Activated CD8-positive, alpha-beta memory T cell treated with anti-CD3 and anti-CD28 coated beads, Interleukin-2, amount 10 ng/mL, durations not matched to agents 7 days and 5 days (primary cell): Measurements from ENCODE around the gene PDGFB. TPM values are rescaled to one million over a fixed set of nuclear protein-coding genes. Genes with fewer than 3 reads are reported as not detected.

ENCODE experiments used
- ATAC-seq: fragments of 150-1000 bp; cut with Tn5 transposase; one replicate; pipeline ENCODE4 v1.10.0; 2021; ENCODE audit warnings: moderate library complexity
- CTCF ChIA-PET: fragments of 350-600 bp; sonication (Branson Sonifier 250); formaldehyde crosslinking; loops from one replicate; lab custom pipeline; 2021; ENCODE audit warnings: antibody characterized with exemption; lab: Charles Lee
- DNase-seq: peaks from one replicate; pipeline ENCODE4 v3.0.0-alpha.2; 2020
- H3K27ac Mint-ChIP-seq: one replicate; pipeline ENCODE4 v1.8.0; 2021; ENCODE audit warnings: mild to moderate bottlenecking, mixed read lengths
- H3K27me3 Mint-ChIP-seq: one replicate; pipeline ENCODE4 v1.8.0; 2021; ENCODE audit warnings: mixed read lengths
- H3K36me3 Mint-ChIP-seq: one replicate; pipeline ENCODE4 v1.8.0; 2021; ENCODE audit warnings: mild to moderate bottlenecking, mixed read lengths
- H3K4me1 Mint-ChIP-seq: one replicate; pipeline ENCODE4 v1.8.0; 2021; ENCODE audit warnings: mixed read lengths
- H3K4me3 Mint-ChIP-seq: one replicate; pipeline ENCODE4 v1.8.0; 2021; ENCODE audit warnings: mild to moderate bottlenecking, moderate library complexity, mixed read lengths
- H3K9me3 Mint-ChIP-seq: one replicate; pipeline ENCODE4 v1.8.0; 2022; ENCODE audit warnings: low read depth, mixed read lengths
- total RNA-seq, 2 experiments: library from RNA; stranded (reverse); gene quantifications; one replicate each; pipeline ENCODE4 v1.2.3, GENCODE V29; 2021

Gene PDGFB
- total RNA-seq, 2 experiments from 2014 or later = 0.35 TPM; not detected in 1

DNA sequence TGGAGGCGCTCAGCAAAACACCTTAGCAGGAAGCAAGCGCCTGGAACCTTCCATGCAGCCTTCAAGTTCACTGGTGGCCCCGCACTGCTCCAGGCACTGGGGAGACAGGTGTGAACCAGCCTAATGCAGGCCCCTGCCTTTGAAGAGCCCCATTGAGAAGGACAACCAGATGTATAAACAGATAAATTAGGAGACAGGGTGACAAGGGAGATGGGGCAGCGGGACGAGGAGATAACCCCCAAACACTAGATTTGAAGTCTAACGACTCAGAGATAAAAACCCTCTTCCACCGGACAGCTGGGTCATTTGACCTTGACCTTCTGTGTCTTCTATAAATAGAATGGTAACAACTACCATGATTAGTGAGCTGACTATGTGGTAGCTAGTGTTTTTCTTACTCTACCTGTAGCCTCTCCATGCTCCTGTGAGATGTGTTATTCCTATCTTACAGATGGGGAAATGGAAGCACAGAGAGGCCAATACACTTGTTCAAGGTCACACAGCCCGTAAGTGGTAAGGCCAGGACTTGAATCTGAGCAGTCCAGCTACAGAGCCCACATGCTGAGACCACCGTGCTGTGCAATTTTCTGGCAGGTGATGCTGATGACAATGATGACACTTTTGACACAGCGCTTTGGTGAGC is 2.0 kb upstream of the PDGFB start:
- no peak overlapping the region for H3K27ac Mint-ChIP-seq
- no peak for ATAC-seq

GRCh38 chr22:39246217-39246616 is 1.4 kb upstream of the PDGFB start:
- CTCF ChIA-PET = no interaction called here
- H3K4me3 Mint-ChIP-seq = no peak overlapping the region

More for the DNA sequence above, 2.0 kb upstream of the PDGFB start:
- H3K36me3 Mint-ChIP-seq = no peaks in the 10 kb centered on the region
- CTCF ChIA-PET = no interaction called here
- no peak overlapping the region for H3K4me3 Mint-ChIP-seq
- H3K9me3 Mint-ChIP-seq = no peaks in the 10 kb centered on the region
- DNase-seq = no peak
- H3K4me1 Mint-ChIP-seq = peaks cover 6% of the 10 kb centered on the region
- H3K27me3 Mint-ChIP-seq = peaks cover 67% of the 10 kb centered on the region

DNA sequence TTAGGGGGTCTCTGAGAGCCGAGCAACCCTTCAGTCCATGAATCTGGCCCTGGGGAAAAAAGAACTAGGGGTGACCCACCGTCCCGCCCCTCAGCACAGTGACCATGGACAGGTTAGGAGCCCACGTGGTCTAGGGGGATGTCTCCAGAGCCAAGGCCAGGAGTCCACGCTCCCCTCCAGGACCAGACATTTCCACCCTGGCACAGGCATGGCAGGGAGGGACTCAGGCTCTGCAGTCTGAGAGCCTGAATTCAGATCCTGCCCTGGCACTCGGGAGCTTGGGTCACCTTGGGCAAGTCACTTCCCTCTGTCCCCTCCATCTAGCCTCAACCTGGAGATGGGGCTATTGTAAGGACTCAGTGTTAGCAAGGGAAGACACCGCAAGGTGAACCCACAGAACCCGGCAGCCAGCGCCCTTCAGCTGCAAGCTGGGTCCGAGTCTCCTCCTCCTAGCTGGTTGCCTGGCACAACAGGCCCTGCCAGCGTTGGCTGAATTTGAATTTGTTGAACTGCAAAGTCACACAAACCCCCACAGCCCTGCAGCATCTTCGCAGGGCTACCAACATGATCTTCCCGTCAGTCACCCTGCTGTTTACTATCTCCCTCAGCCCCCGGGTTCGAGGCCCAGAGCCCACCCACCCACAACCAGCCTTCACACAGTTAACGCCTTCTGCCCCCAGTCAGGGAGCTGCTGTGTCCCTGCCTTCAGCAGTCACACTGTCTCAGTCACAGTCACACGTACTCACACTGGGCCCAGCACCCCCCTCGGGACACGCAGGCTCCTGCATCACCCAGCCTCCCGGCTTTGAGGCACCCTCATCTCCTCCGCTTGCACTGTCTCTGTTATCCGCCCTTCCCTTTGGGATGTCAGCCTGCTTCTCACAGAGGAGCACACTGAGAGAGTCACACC is 603 bp upstream of the PDGFB start:
- Mint-ChIP-seq H3K4me3 (no peak overlapping the region), H3K27ac (no peak overlapping the region), H3K36me3 (peaks cover 1% of the 10 kb centered on the region), H3K9me3 (no peaks in the 10 kb centered on the region), H3K4me1 (peaks cover 20% of the 10 kb centered on the region), H3K27me3 (peaks cover 72% of the 10 kb centered on the region)
- DNase-seq (no peak), ATAC-seq (no peak)
- CTCF ChIA-PET = interaction anchor here (0.5 to 0.7 kb wide), 2 partner anchors 121 to 157 kb away, joined by 3 read pairs; no protein-coding TSS in a partner anchor

More at GRCh38 chr22:39246217-39246616, 1.4 kb upstream of the PDGFB start:
- DNase-seq = no peak
- peaks cover 67% of the 10 kb centered on the region for H3K27me3 Mint-ChIP-seq
- H3K27ac Mint-ChIP-seq = no peak overlapping the region
- no peak for ATAC-seq
- H3K9me3 Mint-ChIP-seq = no peaks in the 10 kb centered on the region
- peaks cover 1% of the 10 kb centered on the region for H3K36me3 Mint-ChIP-seq
- peaks cover 12% of the 10 kb centered on the region for H3K4me1 Mint-ChIP-seq

DNA sequence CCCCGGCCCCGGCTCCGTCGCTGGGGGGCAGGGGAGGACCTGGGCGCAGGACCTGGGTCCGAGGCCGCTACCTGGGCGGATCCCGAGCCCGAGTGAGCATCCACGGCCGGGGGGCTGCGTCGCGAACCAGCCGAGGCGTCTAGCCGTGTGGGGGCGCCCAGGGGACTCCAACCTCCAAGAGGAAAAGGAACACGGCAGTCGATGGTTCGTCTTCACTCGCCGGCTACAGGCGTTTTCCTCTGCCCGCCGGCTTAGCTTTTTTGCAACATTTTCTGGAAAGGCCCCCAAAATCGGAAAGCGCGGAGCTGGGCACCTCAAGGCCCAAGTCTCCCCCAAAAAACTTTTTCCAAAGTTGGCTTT is 666 bp downstream of the PDGFB start:
- no peak for DNase-seq
- H3K4me1 Mint-ChIP-seq = peaks cover 23% of the 10 kb centered on the region
- H3K4me3 Mint-ChIP-seq = peak overlapping the region; percentile 18
- CTCF ChIA-PET = no interaction called here
- H3K9me3 Mint-ChIP-seq = no peaks in the 10 kb centered on the region
- no peak for ATAC-seq
- H3K27ac Mint-ChIP-seq = no peak overlapping the region
- peaks cover 75% of the 10 kb centered on the region for H3K27me3 Mint-ChIP-seq
- H3K36me3 Mint-ChIP-seq = peaks cover 1% of the 10 kb centered on the region

DNA sequence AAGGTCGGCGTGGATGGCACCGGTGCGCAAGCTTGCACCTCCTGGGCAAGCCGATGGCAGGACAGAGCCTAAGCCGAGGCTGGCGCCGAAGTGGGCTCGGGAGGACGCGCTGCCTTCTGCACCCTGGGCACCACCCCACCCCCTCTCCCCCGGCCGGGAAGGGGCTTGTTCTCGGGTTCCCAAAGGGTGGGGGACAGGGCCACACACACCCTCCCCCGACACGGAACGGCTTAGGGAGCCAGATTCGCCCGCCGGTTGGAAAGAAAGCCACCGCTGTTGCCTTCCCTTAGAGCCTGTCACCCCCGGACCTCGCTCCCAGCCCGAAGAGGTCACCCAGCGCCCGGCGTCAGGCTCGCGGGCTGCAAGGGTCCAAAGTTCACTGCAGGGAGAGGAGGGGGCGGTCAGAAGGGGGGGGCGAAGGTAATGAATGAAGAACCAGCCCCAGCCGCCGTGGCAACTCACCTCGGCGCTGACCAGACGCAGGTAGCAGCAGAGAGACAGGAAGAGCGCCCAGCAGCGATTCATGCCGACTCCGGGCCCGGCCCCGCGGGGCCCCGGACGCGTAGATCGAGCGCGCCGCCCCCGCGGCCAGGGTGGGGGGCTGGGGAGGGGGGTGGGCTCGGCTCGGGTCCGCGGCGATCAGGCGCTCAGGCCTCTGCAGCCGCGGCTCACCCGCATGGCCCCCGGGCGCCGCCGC is 1.2 kb downstream of the PDGFB start:
- Mint-ChIP-seq H3K27ac (no peak overlapping the region), H3K36me3 (peaks cover 1% of the 10 kb centered on the region), H3K4me3 (no peak overlapping the region), H3K4me1 (peaks cover 23% of the 10 kb centered on the region), H3K9me3 (no peaks in the 10 kb centered on the region), H3K27me3 (peaks cover 78% of the 10 kb centered on the region)
- no peak for ATAC-seq
- no peak for DNase-seq
- CTCF ChIA-PET = no interaction called here

GRCh38 chr22:39242595-39243438 is 2.0 kb downstream of the PDGFB start:
- ATAC-seq (peak; percentile 16), DNase-seq (no peak)
- H3K4me1 Mint-ChIP-seq = peaks cover 23% of the 10 kb centered on the region
- no peak overlapping the region for H3K27ac Mint-ChIP-seq
- H3K27me3 Mint-ChIP-seq = peaks cover 81% of the 10 kb centered on the region
- CTCF ChIA-PET = no interaction called here
- H3K36me3 Mint-ChIP-seq = peaks cover 1% of the 10 kb centered on the region
- H3K4me3 Mint-ChIP-seq = peak overlapping the region; percentile 47
- no peaks in the 10 kb centered on the region for H3K9me3 Mint-ChIP-seq

- H3K27me3 Mint-ChIP-seq = peaks cover 84% of the 10 kb centered on the region
- peaks cover 1% of the 10 kb centered on the region for H3K36me3 Mint-ChIP-seq
- peak overlapping the region; percentile 24 for H3K27ac Mint-ChIP-seq
- ATAC-seq (no peak), DNase-seq (no peak)
- peak overlapping the region; percentile 49 for H3K4me3 Mint-ChIP-seq
- CTCF ChIA-PET = no interaction called here
- H3K9me3 Mint-ChIP-seq = no peaks in the 10 kb centered on the region
- peaks cover 23% of the 10 kb centered on the region for H3K4me1 Mint-ChIP-seq
Measured at GRCh38 chr22:39241794-39242594, 2.8 kb downstream of the PDGFB start.

GRCh38 chr22:39240831-39241793 is 3.7 kb downstream of the PDGFB start:
- Mint-ChIP-seq H3K9me3 (no peaks in the 10 kb centered on the region), H3K4me1 (peaks cover 32% of the 10 kb centered on the region), H3K4me3 (peak overlapping the region; percentile 49), H3K36me3 (peaks cover 1% of the 10 kb centered on the region), H3K27ac (peak overlapping the region; percentile 52), H3K27me3 (peaks cover 84% of the 10 kb centered on the region)
- no peak for ATAC-seq
- CTCF ChIA-PET = no interaction called here
- no peak for DNase-seq

GRCh38 chr22:39239561-39240423 is 5.0 kb downstream of the PDGFB start:
- H3K4me3 Mint-ChIP-seq = no peak overlapping the region
- peaks cover 82% of the 10 kb centered on the region for H3K27me3 Mint-ChIP-seq
- CTCF ChIA-PET = interaction anchor here (1.1 to 1.3 kb wide), 2 partner anchors 16 to 69 kb away, joined by 3 read pairs; no protein-coding TSS in a partner anchor
- DNase-seq (no peak), ATAC-seq (no peak)
- H3K36me3 Mint-ChIP-seq = peaks cover 1% of the 10 kb centered on the region
- H3K27ac Mint-ChIP-seq = no peak overlapping the region
- no peaks in the 10 kb centered on the region for H3K9me3 Mint-ChIP-seq
- peaks cover 38% of the 10 kb centered on the region for H3K4me1 Mint-ChIP-seq

DNA sequence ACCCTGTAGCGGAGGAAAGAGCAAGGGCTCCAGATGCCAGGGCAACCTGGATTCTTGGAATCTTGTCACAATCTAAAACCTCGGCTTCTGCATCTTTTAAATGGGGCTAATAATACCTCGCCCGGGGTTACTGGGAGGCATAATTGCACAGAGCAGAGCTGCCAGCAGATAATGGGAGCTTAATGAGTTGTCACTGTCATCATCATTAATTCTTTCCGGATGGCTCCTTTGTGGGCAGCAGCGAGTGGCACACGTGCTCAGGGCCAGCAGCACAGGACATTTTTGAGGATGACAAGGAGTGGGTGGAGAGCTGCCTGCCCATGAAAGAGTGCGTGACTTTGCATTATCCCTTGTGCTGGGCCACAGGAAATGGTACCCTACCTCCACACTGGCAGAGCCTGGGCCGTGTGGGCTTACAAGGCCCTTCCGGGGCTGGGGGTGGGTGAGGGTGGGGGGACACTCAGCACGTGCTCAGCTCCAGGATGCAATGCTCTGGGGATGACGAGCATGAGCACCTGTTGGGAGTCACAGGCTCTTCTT is 5.7 kb downstream of the PDGFB start:
- Mint-ChIP-seq H3K9me3 (no peaks in the 10 kb centered on the region), H3K27ac (no peak overlapping the region), H3K36me3 (peaks cover 1% of the 10 kb centered on the region), H3K27me3 (peaks cover 83% of the 10 kb centered on the region), H3K4me3 (no peak overlapping the region), H3K4me1 (peaks cover 37% of the 10 kb centered on the region)
- DNase-seq (no peak), ATAC-seq (no peak)
- CTCF ChIA-PET = interaction anchor here (0.7 to 1.3 kb wide), 3 partner anchors 16 to 68 kb away, joined by 3 read pairs; no protein-coding TSS in a partner anchor
